PC-3 (cell line): ENCODE results near the gene CYP46A1.

ENCODE experiments used
- EZH2 ChIP-seq: fragments of 300-600 bp; sonication (generic); IDR thresholded peaks from one replicate; pipeline ENCODE4 v1.6.1; 2017; ENCODE audit warnings: antibody characterized with exemption, mild to moderate bottlenecking, low read length; ENCODE audit not compliant: unreplicated experiment
- TF ChIP-seq, protein P1 (sequence below): fragments of 300-600 bp; sonication (generic); conservative IDR thresholded peaks from 2 replicates; pipeline ENCODE4 v1.5.1; 2017; ENCODE audit warnings: antibody characterized with exemption, low read depth, mild to moderate bottlenecking, low read length

DNA sequence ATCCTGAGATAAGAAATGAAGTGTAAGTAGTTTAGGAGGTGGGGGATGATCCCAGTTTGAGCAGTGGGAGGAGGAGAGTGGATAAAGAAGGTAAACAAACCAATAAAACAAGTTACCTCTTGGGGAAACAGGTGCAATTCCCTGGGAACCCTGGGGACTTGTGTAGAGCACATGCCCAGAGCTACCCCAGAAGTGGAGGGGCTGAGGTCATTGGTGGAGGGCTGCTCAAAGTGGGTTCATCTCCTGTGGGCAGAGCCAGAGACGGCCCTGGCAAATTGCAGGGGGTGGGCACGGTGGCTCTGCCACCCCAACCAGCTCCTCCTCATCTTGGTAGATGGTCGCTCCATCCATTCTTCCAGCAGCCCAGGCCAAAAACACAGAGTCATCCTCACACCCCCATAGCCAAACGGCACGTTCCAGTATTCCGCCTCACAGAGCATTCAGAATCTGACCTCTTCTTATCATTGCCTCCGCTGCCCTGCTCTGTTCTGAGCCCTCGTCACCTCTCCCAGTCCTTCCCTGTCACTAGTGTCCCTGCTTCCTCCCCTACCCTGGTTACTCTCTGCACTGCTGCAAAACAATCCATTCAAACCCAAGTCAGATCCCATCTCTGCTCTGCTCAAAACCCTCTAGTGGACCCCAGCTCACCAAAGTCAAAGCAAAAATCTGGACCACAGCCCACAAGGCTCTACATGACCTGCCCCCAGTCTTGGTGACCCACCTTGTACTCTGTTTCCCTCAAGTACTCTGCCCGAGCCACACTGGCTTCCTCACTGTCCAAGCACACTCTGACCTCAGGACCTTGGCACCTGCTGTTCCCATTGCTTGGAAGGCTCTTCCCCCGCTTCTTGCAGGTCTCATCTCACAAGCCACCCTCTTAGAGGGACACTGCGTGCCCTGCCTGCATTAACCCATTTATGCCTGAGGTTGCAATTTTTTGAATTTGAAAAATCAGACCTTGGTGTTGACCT is 5.5 kb downstream of the CYP46A1 start:
- TF ChIP-seq, protein P1, sequence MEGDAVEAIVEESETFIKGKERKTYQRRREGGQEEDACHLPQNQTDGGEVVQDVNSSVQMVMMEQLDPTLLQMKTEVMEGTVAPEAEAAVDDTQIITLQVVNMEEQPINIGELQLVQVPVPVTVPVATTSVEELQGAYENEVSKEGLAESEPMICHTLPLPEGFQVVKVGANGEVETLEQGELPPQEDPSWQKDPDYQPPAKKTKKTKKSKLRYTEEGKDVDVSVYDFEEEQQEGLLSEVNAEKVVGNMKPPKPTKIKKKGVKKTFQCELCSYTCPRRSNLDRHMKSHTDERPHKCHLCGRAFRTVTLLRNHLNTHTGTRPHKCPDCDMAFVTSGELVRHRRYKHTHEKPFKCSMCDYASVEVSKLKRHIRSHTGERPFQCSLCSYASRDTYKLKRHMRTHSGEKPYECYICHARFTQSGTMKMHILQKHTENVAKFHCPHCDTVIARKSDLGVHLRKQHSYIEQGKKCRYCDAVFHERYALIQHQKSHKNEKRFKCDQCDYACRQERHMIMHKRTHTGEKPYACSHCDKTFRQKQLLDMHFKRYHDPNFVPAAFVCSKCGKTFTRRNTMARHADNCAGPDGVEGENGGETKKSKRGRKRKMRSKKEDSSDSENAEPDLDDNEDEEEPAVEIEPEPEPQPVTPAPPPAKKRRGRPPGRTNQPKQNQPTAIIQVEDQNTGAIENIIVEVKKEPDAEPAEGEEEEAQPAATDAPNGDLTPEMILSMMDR: no peak
- TF ChIP-seq EZH2: no peak
